Measurements from ENCODE around the gene RPL18.
"Not testable (repeated sequence)": the region's sequence is repeated elsewhere in the genome, so short reads cannot be mapped to it uniquely, and the experiment has no call there.

The RPL18 gene

DNA sequence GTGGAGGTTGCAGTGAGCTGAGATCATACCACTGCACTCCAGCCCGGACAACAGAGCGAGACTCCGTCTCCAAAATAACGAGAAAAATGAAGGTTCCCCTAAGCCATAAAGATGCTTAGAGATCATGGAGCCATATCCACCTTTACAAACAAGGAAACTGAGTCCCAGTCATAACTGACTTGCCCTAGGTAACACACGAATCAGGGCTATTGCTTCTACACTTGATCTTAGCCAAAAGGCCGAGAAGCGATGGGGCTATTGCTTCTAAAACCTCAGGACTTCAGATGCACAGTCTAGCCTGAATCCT lies 15.0 kb upstream of the RPL18 start:
- peak overlapping the region; percentile 90 for H3K27ac ChIP-seq (ENCODE audit: poor library complexity, severe bottlenecking)
- H3K4me3 ChIP-seq (ENCODE audit: severe bottlenecking) = peak overlapping the region; percentile 6
- TF ChIP-seq CTCF (IDR thresholded peaks at IDR 0.05; ENCODE audit: poor library complexity, severe bottlenecking) = no peak
- peaks cover 29% of the 10 kb centered on the region for H3K4me1 ChIP-seq (ENCODE audit: insufficient read depth, poor library complexity, severe bottlenecking)
- H3K36me3 ChIP-seq (ENCODE audit: low read depth) = peaks cover 17% of the 10 kb centered on the region
- DNase-seq (ENCODE audit: low spot score) (no peak), ATAC-seq (ENCODE audit: low read depth) (no peak)
- no peaks in the 10 kb centered on the region for H3K9me3 ChIP-seq (ENCODE audit: severe bottlenecking)
- no peaks in the 10 kb centered on the region for H3K27me3 ChIP-seq (ENCODE audit: insufficient read depth, poor library complexity, severe bottlenecking)

DNA sequence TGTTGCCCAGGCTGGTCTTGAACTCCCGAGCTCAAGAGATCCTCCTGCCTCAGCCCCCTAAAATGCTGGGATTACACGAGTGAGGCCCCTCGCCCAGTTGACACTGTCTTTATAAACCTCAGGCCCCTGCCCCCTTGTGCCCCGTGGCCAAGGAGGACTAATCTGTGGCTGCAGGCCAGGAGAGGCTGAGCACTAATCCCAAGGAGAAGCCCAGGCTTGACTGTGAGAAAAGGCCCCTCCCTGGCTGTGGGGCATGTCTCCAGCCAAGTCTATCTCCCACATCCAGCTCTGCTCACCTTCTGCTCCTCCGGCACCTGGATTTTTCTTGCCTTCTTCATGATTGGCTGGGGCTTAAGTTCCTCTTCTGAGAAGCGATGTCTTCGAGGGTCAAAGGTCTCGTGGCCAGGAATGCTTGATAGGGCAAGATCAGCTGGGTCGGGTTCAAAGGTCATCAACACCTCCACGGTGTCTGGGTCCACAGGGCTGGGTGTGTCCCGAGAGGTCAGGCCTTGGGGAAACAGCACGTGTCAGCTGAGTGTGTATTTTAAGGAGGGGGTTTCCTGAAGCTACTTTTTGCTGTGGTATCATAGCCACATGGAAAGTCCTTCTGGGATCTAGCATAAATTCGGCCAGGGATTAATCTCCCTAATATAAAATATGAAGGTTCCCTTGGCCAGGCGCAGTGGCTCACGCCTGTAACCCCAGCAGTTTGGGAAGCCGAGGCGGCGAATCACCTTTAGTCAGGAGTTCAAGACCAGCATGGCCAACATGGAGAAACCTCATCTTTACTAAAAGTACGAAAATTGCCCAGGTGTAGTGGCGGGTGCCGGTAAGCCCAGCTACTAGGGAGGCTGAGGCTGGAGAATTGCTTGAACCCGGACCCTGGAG lies 14.4 kb upstream of the RPL18 start:
- ATAC-seq (ENCODE audit: low read depth) (no peak), DNase-seq (ENCODE audit: low spot score) (no peak)
- Histone ChIP-seq H3K27ac (ENCODE audit: poor library complexity, severe bottlenecking) (peak overlapping the region; percentile 90), H3K9me3 (ENCODE audit: severe bottlenecking) (no peaks in the 10 kb centered on the region), H3K4me3 (ENCODE audit: severe bottlenecking) (no peak overlapping the region), H3K36me3 (ENCODE audit: low read depth) (peaks cover 17% of the 10 kb centered on the region), H3K4me1 (ENCODE audit: insufficient read depth, poor library complexity, severe bottlenecking) (peaks cover 29% of the 10 kb centered on the region), H3K27me3 (ENCODE audit: insufficient read depth, poor library complexity, severe bottlenecking) (no peaks in the 10 kb centered on the region)
- no peak for TF ChIP-seq CTCF (IDR thresholded peaks at IDR 0.05; ENCODE audit: poor library complexity, severe bottlenecking)

DNA sequence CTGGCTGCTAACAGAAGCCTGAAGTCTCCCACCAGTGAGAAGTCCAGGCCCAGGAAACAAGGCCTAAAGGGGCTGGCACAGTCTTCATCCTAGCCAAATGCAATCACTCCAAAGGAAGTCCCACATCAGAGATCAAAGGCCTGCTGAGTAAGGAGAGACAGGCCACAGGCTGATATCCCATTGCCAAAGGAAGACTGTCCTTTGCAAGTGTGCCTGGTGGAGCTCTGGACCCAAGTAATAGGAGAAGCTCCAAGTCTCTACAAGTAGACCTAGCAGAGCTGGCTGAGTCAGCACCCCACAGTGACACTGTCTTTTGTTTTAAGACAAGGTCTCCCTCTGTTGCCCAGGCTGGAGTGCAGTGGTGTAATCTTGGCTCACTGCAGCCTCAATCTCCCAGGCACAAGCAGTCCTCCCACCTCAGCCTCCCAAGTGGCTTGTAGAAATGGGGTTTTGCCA lies 13.7 kb upstream of the RPL18 start:
- DNase-seq (ENCODE audit: low spot score) = no peak
- no peak overlapping the region for H3K4me3 ChIP-seq (ENCODE audit: severe bottlenecking)

GRCh38 chr19:48632286-48632685 lies 13.3 kb upstream of the RPL18 start:
- H3K4me1 ChIP-seq (ENCODE audit: insufficient read depth, poor library complexity, severe bottlenecking) = peaks cover 29% of the 10 kb centered on the region
- H3K27ac ChIP-seq (ENCODE audit: poor library complexity, severe bottlenecking) = peak overlapping the region; percentile 90
- ATAC-seq (ENCODE audit: low read depth); DNase-seq (ENCODE audit: low spot score); H3K27me3 ChIP-seq (ENCODE audit: insufficient read depth, poor library complexity, severe bottlenecking); H3K9me3 ChIP-seq (ENCODE audit: severe bottlenecking); H3K4me3 ChIP-seq (ENCODE audit: severe bottlenecking): not testable (repeated sequence)
- peaks cover 17% of the 10 kb centered on the region for H3K36me3 ChIP-seq (ENCODE audit: low read depth)

More for the DNA sequence above, 13.7 kb upstream of the RPL18 start:
- Histone ChIP-seq H3K4me1 (ENCODE audit: insufficient read depth, poor library complexity, severe bottlenecking) (peaks cover 29% of the 10 kb centered on the region), H3K27ac (ENCODE audit: poor library complexity, severe bottlenecking) (peak overlapping the region; percentile 90), H3K9me3 (ENCODE audit: severe bottlenecking) (no peaks in the 10 kb centered on the region), H3K36me3 (ENCODE audit: low read depth) (peaks cover 17% of the 10 kb centered on the region), H3K27me3 (ENCODE audit: insufficient read depth, poor library complexity, severe bottlenecking) (no peaks in the 10 kb centered on the region)
- peak; percentile 31 for ATAC-seq (ENCODE audit: low read depth)
- TF ChIP-seq CTCF (IDR thresholded peaks at IDR 0.05; ENCODE audit: poor library complexity, severe bottlenecking) = peak; percentile 34

- no peak for TF ChIP-seq CTCF (IDR thresholded peaks at IDR 0.05; ENCODE audit: poor library complexity, severe bottlenecking)
- H3K9me3 ChIP-seq (ENCODE audit: severe bottlenecking) = no peaks in the 10 kb centered on the region
- H3K4me1 ChIP-seq (ENCODE audit: insufficient read depth, poor library complexity, severe bottlenecking) = peaks cover 29% of the 10 kb centered on the region
- H3K27me3 ChIP-seq (ENCODE audit: insufficient read depth, poor library complexity, severe bottlenecking) = no peaks in the 10 kb centered on the region
- DNase-seq (ENCODE audit: low spot score) (no peak), ATAC-seq (ENCODE audit: low read depth) (no peak)
- no peak overlapping the region for H3K27ac ChIP-seq (ENCODE audit: poor library complexity, severe bottlenecking)
- no peak overlapping the region for H3K4me3 ChIP-seq (ENCODE audit: severe bottlenecking)
- peaks cover 17% of the 10 kb centered on the region for H3K36me3 ChIP-seq (ENCODE audit: low read depth)
Measured at GRCh38 chr19:48631225-48631624, 12.2 kb upstream of the RPL18 start.
